Common myeloid progenitor, CD34-positive (primary cell): Measurements from ENCODE around the gene RASSF5.

ENCODE experiments used
- CTCF ChIA-PET: fragments of 350-600 bp; sonication (Branson Sonifier 250); formaldehyde crosslinking; loops from one replicate; lab custom pipeline; 2021; ENCODE audit warnings: antibody characterized with exemption; lab: Charles Lee
- POLR2A ChIA-PET: fragments of 350-600 bp; sonication (Branson Sonifier 250); formaldehyde crosslinking; loops from one replicate; lab custom pipeline; 2021; ENCODE audit warnings: antibody characterized with exemption; lab: Charles Lee
- DNase-seq, 3 donors: peaks; one replicate each; pipeline versions ENCODE4 v3.0.0 to v3.0.0-alpha.2; 2013
- H3K27ac ChIP-seq, 2 experiments: 1 replicate in 1 of 2; 2 replicates in 1 of 2; pipeline ENCODE4 v1.7.0; 2013; ENCODE audit warnings: inconsistent platforms in 2 of 2, low read length in 2 of 2, mild to moderate bottlenecking in 2 of 2, low read depth in 1 of 2, moderate library complexity in 1 of 2; ENCODE audit not compliant: severe bottlenecking in 2 of 2, insufficient read depth in 1 of 2, poor library complexity in 1 of 2
- H3K27me3 ChIP-seq, 5 experiments: replicated peaks in 2 of 5; 1 replicate in 3 of 5; 2 replicates in 2 of 5; pipeline versions ENCODE4 v1.6.1 to v1.7.0; 2013; ENCODE audit warnings: low read length in 4 of 5, mild to moderate bottlenecking in 2 of 5, moderate library complexity in 2 of 5, inconsistent platforms in 1 of 5; ENCODE audit not compliant: insufficient read depth in 5 of 5, control insufficient read depth in 4 of 5
- H3K36me3 ChIP-seq, 4 experiments: 1 replicate in 2 of 4; 2 replicates in 2 of 4; pipeline versions ENCODE4 v1.6.1 to v1.7.0; 2013; ENCODE audit warnings: low read length in 3 of 4, control low read depth in 1 of 4, mild to moderate bottlenecking in 1 of 4; ENCODE audit not compliant: control insufficient read depth in 4 of 4, insufficient read depth in 4 of 4
- H3K4me1 ChIP-seq, 4 experiments: 1 replicate in 3 of 4; 2 replicates in 1 of 4; pipeline versions ENCODE4 v1.6.1 to v1.7.1; 2013; ENCODE audit warnings: low read length in 3 of 4, mild to moderate bottlenecking in 3 of 4, control low read depth in 1 of 4, inconsistent platforms in 1 of 4, moderate library complexity in 1 of 4; ENCODE audit not compliant: control insufficient read depth in 4 of 4, insufficient read depth in 4 of 4; ENCODE audit errors: control extremely low read depth in 1 of 4
- H3K4me3 ChIP-seq, 7 experiments: 1 replicate in 4 of 7; 2 replicates in 3 of 7; pipeline versions ENCODE4 v1.5.1 to v1.7.0; 2013; ENCODE audit warnings: mild to moderate bottlenecking in 7 of 7, low read length in 6 of 7, moderate library complexity in 6 of 7, inconsistent platforms in 2 of 7, low read depth in 2 of 7, control low read depth in 1 of 7; ENCODE audit not compliant: insufficient read depth in 4 of 7, control insufficient read depth in 1 of 7; ENCODE audit errors: extremely low read depth in 1 of 7
- H3K9me3 ChIP-seq, 5 experiments: 1 replicate in 4 of 5; 2 replicates in 1 of 5; pipeline versions ENCODE4 v1.6.1 to v1.7.1; 2013; ENCODE audit warnings: low read length in 4 of 5, mild to moderate bottlenecking in 2 of 5, inconsistent platforms in 1 of 5, low read depth in 1 of 5, moderate library complexity in 1 of 5; ENCODE audit not compliant: control insufficient read depth in 4 of 5, insufficient read depth in 2 of 5; ENCODE audit errors: control extremely low read depth in 1 of 5
- WGBS: methylation state at CpG from one replicate; pipeline ENCODE4 v1.1.5; 2013; ENCODE audit not compliant: insufficient coverage; 5-methylcytosine and 5-hydroxymethylcytosine counted together

The RASSF5 gene

DNA sequence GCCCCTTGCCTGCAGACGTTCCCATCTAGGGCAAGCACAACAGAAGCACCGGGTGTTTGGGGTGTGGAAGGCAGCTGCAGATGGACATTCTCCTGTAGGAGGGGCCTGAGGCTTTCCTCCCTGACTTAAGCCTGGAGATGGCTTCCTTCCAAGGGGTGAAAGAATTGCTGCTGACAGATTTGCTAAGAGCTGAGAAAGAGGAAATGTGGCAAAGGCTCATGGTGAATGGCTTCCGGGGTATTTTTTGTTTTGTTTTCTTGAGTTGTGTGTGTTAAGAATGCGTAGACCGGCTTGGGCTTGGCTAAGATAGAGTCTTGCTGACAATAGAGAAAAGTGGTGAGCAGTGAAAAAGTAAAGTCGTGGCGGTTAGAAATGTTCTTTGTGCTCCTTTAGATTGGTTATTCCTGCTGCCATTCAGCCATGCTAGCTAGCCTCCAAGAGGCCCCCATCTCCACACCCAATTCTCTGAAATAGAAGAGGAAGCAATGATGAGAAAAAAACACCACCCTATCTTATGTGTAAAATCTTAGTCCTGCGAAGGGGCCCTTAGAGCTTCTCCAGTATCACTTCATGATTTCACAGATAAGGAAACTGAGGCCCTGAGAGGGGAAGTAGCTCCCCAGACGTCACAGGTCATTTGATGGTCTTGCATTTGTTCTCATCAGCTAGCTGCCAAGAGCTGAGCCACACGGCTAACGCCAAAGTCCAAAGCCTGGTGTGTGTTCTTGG lies 68.0 kb downstream of the RASSF5 start:
- WGBS = 10% methylated on average over 6 of the region's 11 CpGs
- Histone ChIP-seq H3K36me3 (peaks cover 3 to 17% (median 3%) of the 10 kb centered on the region in 4 experiments), H3K27me3 (no peaks in the 10 kb centered on the region), H3K4me3 (peak overlapping the region in 4 of 7 experiments; percentile 23 to 58 (median 36)), H3K27ac (peak overlapping the region; percentile 25 to 88), H3K4me1 (peaks cover 25 to 72% (median 49%) of the 10 kb centered on the region in 4 experiments), H3K9me3 (no peaks in the 10 kb centered on the region)
- CTCF ChIA-PET = interaction anchor here (0.7 to 19.1 kb wide), 11 partner anchors 9 to 85 kb away, joined by 3 to 395 read pairs (median 4); no protein-coding TSS in a partner anchor
- POLR2A ChIA-PET = no interaction called here
- peak; percentile 84 to 93 (median 92) for DNase-seq

DNA sequence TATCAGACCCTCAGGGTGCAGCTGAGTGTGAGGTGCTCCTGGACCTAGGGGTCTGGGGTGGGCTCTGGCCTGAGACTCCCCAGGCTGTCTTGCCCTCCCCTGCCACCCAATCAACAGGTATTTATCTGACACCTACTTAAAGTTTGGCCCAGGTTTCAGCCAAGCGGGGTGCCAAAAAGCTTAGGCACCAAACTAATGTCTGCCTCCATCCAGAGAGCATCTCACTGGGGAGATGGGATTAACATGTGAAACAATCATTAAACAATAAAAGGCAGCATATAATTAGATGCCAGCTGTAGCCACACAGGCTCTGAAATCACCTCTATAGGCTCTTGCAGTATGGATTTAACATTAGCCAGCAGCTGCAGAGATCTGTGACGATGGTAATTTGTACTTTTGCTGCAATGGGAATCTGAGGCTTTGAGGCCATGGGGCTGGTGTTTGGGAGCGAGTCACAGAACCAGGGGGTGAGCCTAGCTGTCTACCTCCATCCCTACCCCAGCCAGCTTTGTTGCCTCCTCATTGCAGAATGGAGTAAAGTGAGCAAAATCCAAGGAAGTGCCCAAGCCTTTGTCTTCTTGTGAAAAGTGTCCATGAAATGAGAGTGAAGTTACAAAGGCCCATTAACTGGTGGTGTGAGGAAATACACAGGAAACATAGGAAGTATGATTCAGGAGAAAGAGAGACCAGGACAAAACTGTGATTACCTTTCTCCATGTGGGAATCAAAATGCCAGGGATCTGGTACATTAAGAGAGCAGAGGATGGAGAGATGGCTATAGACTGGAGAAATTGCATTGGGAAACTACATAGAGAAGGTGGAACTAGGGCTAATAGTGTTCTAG lies 68.8 kb downstream of the RASSF5 start:
- no peak for DNase-seq
- Histone ChIP-seq H3K27ac (peak overlapping the region; percentile 25 to 88), H3K27me3 (no peaks in the 10 kb centered on the region), H3K9me3 (no peaks in the 10 kb centered on the region), H3K36me3 (peaks cover 3 to 19% (median 3%) of the 10 kb centered on the region in 4 experiments), H3K4me1 (peaks cover 32 to 80% (median 57%) of the 10 kb centered on the region in 4 experiments), H3K4me3 (peak overlapping the region in 3 of 7 experiments; percentile 6 to 58 (median 40))
- ChIA-PET POLR2A (no interaction called here), CTCF (interaction anchor here (0.7 to 19.1 kb wide), 11 partner anchors 8 to 86 kb away, joined by 3 to 395 read pairs (median 4); no protein-coding TSS in a partner anchor)
- WGBS = 94% methylated on average over 2 of the region's 3 CpGs

DNA sequence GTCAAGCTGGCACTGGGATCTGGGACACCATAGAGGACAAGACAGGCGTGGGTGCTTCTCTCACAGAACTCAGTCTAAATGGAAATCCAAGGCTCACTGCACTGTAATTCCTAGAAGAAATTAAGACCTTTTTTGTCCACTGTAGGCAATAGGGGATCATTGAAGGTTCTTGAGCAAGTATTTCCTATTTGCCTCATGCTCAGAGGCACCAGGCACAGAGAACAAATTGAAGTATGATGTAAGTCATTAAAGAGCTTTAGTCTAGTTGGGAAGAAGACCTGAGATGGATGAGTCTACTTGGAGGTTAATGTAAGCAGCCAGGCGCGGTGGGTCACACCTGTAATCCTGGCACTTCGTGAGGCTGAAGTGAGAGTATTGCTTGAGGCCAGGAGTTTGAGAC lies 70.3 kb downstream of the RASSF5 start:
- CTCF ChIA-PET = interaction anchor here (0.8 to 19.1 kb wide), 7 partner anchors 17 to 98 kb away, joined by 3 to 395 read pairs (median 4); no protein-coding TSS in a partner anchor
- Histone ChIP-seq H3K27ac (no peak overlapping the region), H3K27me3 (no peaks in the 10 kb centered on the region), H3K9me3 (no peaks in the 10 kb centered on the region), H3K4me1 (peaks cover 36 to 93% (median 69%) of the 10 kb centered on the region in 4 experiments), H3K4me3 (no peak overlapping the region), H3K36me3 (peaks cover 0 to 14% (median 1%) of the 10 kb centered on the region in 4 experiments)
- POLR2A ChIA-PET = interaction anchor here (1.2 kb wide), 1 partner anchor 18 kb away, joined by 5 read pairs; no protein-coding TSS in a partner anchor
- no peak for DNase-seq
- WGBS = 100% methylated on average over 1 of the region's 4 CpGs

DNA sequence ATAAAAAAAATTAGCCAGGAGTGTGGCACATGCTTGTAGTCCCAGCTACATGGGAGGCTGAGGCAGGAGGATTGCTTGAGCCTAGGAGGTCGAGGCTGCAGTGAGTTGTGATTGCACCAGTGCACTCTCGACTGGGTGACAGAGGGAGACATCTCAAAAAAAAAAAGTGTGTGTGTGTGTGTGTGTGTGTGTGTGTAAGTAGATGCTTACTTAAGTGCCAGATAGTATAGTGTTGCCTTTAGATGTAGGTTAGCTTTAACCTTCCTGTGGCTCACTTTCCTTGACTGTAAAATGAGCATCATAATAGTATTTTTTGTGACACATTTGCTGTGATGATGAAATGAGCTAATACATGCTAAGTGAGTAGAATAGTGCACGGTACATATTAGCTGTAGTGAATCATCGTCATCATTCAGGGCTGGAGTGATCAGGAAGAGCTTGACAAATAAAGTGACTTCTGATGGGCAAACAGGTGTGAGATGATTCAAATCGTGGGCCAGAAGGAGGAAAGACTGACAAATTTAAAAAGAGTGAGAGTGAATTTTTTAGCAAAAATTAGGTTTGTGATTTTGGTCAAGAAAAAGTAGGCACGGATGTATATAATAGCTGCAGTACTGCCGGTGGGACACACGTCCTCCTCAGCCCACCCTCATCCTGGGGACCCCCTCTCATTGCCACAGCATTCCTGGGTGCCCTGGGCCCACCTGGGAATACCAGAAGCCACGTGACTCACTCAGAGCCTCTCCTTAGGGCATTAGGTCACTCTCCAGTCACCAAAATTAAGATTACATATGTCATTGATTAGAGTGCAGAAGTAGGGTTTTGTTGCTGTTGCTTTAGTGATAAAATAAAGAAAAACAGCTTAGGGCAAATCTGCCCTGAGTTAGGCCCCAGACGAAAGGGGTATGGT lies 71.0 kb downstream of the RASSF5 start:
- ChIA-PET POLR2A (interaction anchor here (1.2 kb wide), 1 partner anchor 19 kb away, joined by 5 read pairs; no protein-coding TSS in a partner anchor), CTCF (interaction anchor here (0.7 to 19.1 kb wide), 10 partner anchors 18 to 101 kb away, joined by 3 to 395 read pairs (median 4); no protein-coding TSS in a partner anchor)
- peaks cover 0 to 21% (median 3%) of the 10 kb centered on the region in 4 experiments for H3K36me3 ChIP-seq
- 96% methylated on average over 8 of the region's 10 CpGs for WGBS
- H3K4me1 ChIP-seq = peaks cover 36 to 95% (median 72%) of the 10 kb centered on the region in 4 experiments
- H3K27ac ChIP-seq = no peak overlapping the region
- no peaks in the 10 kb centered on the region for H3K9me3 ChIP-seq
- no peak overlapping the region for H3K4me3 ChIP-seq
- no peak for DNase-seq
- H3K27me3 ChIP-seq = no peaks in the 10 kb centered on the region

DNA sequence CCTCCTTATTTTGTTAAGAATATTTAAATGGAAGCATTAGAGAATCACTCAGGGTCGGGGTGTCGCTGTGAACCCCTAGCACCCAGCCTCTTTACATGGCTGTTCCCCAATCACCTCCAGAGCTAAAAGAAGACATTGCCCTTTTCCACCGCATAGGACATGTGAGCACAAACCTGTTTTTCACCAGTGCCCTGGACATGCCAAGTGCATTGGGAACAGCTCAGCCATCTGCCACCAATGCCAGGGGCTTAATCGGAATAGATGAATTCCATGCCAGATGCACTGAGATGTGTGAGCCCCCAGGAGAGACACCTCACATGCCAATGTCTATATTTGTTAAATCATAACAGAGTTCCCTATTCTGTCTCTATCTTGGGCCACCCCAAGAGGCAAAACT lies 71.6 kb downstream of the RASSF5 start:
- no peak for DNase-seq
- Histone ChIP-seq H3K36me3 (peaks cover 0 to 27% (median 6%) of the 10 kb centered on the region in 4 experiments), H3K9me3 (no peaks in the 10 kb centered on the region), H3K4me3 (no peak overlapping the region), H3K27me3 (no peaks in the 10 kb centered on the region), H3K27ac (peak overlapping the region in 1 of 2 experiments; percentile 82), H3K4me1 (peaks cover 36 to 92% (median 71%) of the 10 kb centered on the region in 4 experiments)
- CTCF ChIA-PET = interaction anchor here (0.7 to 19.1 kb wide), 9 partner anchors 19 to 99 kb away, joined by 3 to 395 read pairs (median 4); no protein-coding TSS in a partner anchor
- POLR2A ChIA-PET = no interaction called here
- WGBS = 100% methylated on average over 3 of the region's 4 CpGs
